ENCODE measurements around the gene FAM110A. TPM values are rescaled to one million over a fixed set of nuclear protein-coding genes. Genes with fewer than 3 reads are reported as not detected.

The FAM110A gene
- total and polyA plus RNA-seq, 9 of the 15 experiments (the other 6 are each of a cell fraction or from before 2014, with no cell fraction given): 0.73 to 15.5 (median 3.6) TPM

DNA sequence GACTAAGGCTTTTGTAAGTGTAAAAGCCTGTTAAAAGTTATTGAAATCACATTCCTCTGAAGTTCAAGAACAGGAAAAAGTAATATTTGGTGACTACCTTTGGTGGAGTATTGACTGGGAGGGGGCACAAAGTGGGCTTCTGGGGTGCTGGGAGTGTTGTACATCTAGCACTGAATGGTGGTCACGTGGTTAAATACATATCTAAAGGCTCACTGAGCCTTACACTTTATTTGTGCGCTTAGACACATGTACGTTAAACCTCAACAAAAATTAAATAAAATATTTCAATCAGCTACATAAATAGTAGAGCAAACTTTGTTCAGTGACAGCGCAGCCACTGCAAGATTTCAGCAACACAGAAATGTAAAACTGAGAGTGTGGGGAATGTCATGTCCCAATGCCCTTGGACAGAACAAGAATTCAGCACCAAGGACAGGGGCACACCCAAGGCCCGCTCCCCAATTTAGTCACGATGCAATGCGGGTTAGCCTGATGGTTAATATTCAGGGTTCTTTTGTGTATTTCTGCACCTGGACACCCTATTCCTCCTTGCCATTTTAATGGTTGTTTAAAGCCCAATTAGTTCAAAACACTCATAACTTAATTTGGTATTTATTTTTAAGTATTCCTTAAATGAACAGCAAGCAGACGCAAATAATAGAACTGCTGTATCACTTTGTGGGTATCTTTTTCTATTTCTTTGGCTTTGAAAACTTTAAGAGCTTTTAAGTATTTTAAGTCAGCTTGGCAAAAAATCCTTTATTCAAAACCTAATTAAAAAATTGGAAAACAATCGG, 45.2 kb downstream of the FAM110A start (continued):
- TF ChIP-seq MYC (IDR thresholded peaks at IDR 0.05; ENCODE audit: low read depth, low read length) (no peak), MYC (CRISPR knock-in tag; IDR thresholded peaks at IDR 0.05; ENCODE audit: borderline replicate concordance, low read depth) (no peak), HDAC2 (IDR thresholded peaks at IDR 0.05) (peak; percentile 27; the same call in 1 of the 2 replicates), MAZ (CRISPR knock-in tag; conservative IDR thresholded peaks at IDR 0.05 in 1 of 2, IDR thresholded peaks at IDR 0.05 in 1 of 2) (0 out of 4 replicates have a peak, but pooled peaks of 1 of the 2 experiments have one; percentile 33), NR2C2 (CRISPR knock-in tag; IDR thresholded peaks at IDR 0.05) (0 out of 2 replicates have a peak, but pooled peaks have one; percentile 31), NR2C2 (tag; IDR thresholded peaks at IDR 0.05) (no peak), ILK (tag; IDR thresholded peaks at IDR 0.05; ENCODE audit: borderline replicate concordance, low read depth) (no peak), FOXM1 (IDR thresholded peaks at IDR 0.05; ENCODE audit: low read depth) (no peak), FOXM1 (CRISPR knock-in tag; IDR thresholded peaks at IDR 0.05; ENCODE audit: low read depth) (no peak), CREM (IDR thresholded peaks at IDR 0.05; ENCODE audit: low read depth) (no peak), HCFC1 (IDR thresholded peaks at IDR 0.05; ENCODE audit: low read depth, low read length) (no peak), CAMTA2 (CRISPR knock-in tag; conservative IDR thresholded peaks at IDR 0.05) (no peak), ZNF217 (CRISPR knock-in tag; IDR thresholded peaks at IDR 0.05) (no peak), CREB1 (IDR thresholded peaks at IDR 0.05) (no peak), CREB1 (CRISPR knock-in tag; IDR thresholded peaks at IDR 0.05) (no peak), TAF7 (tag; IDR thresholded peaks at IDR 0.05) (no peak), SRF (CRISPR knock-in tag; IDR thresholded peaks at IDR 0.05) (peak in 1 of 2 experiments; percentile 55; a peak in 1 of 4 replicates), TOE1 (IDR thresholded peaks at IDR 0.05; ENCODE audit: borderline replicate concordance) (0 out of 2 replicates have a peak, but pooled peaks have one; percentile 31), TOE1 (CRISPR knock-in tag; IDR thresholded peaks at IDR 0.05; ENCODE audit: borderline replicate concordance, low read depth) (no peak), CHAMP1 (IDR thresholded peaks at IDR 0.05) (0 out of 2 replicates have a peak, but pooled peaks have one; percentile 30), ESRRA (IDR thresholded peaks at IDR 0.05; ENCODE audit: borderline replicate concordance, low read depth) (0 out of 2 replicates have a peak, but pooled peaks have one; percentile 58), TAF9B (IDR thresholded peaks at IDR 0.05; ENCODE audit: partially characterized antibody) (no peak), RAD51 (IDR thresholded peaks at IDR 0.05; ENCODE audit: borderline replicate concordance, low read depth) (peak; percentile 73), BCOR (IDR thresholded peaks at IDR 0.05) (no peak)
